ENCODE data around the gene TECPR2. TPM values are rescaled to one million over a fixed set of nuclear protein-coding genes. Genes with fewer than 3 reads are reported as not detected.

Gene TECPR2, protein sequence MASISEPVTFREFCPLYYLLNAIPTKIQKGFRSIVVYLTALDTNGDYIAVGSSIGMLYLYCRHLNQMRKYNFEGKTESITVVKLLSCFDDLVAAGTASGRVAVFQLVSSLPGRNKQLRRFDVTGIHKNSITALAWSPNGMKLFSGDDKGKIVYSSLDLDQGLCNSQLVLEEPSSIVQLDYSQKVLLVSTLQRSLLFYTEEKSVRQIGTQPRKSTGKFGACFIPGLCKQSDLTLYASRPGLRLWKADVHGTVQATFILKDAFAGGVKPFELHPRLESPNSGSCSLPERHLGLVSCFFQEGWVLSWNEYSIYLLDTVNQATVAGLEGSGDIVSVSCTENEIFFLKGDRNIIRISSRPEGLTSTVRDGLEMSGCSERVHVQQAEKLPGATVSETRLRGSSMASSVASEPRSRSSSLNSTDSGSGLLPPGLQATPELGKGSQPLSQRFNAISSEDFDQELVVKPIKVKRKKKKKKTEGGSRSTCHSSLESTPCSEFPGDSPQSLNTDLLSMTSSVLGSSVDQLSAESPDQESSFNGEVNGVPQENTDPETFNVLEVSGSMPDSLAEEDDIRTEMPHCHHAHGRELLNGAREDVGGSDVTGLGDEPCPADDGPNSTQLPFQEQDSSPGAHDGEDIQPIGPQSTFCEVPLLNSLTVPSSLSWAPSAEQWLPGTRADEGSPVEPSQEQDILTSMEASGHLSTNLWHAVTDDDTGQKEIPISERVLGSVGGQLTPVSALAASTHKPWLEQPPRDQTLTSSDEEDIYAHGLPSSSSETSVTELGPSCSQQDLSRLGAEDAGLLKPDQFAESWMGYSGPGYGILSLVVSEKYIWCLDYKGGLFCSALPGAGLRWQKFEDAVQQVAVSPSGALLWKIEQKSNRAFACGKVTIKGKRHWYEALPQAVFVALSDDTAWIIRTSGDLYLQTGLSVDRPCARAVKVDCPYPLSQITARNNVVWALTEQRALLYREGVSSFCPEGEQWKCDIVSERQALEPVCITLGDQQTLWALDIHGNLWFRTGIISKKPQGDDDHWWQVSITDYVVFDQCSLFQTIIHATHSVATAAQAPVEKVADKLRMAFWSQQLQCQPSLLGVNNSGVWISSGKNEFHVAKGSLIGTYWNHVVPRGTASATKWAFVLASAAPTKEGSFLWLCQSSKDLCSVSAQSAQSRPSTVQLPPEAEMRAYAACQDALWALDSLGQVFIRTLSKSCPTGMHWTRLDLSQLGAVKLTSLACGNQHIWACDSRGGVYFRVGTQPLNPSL (N-terminal part only)
- total RNA-seq (30.2 TPM), polyA plus RNA-seq (ENCODE audit: insufficient read depth, low read depth, low replicate concordance) (6.0 TPM)
- long read RNA-seq, donor 1, partial matches to known transcripts: 11 of 11 reads
- long read RNA-seq, donor 1, other reads (novel, unspliced or antisense): 0 of 11 reads
- long read RNA-seq, donor 2, partial matches to known transcripts: 0 of 1 reads
- long read RNA-seq, donor 2, other reads (novel, unspliced or antisense): 0 of 1 reads
- long read RNA-seq, donor 3, full-length matches to known transcripts: 1 of 1 reads
- long read RNA-seq, donor 3, partial matches to known transcripts: 0 of 1 reads
- long read RNA-seq, donor 3, other reads (novel, unspliced or antisense): 0 of 1 reads
- long read RNA-seq, donor 4: 0 reads
- long read RNA-seq, donor 5: 0 reads
- long read RNA-seq, donor 6: 0 reads
- long read RNA-seq, donor 7, partial matches to known transcripts: 2 of 14 reads
- long read RNA-seq, donor 7, other reads (novel, unspliced or antisense): 12 of 14 reads
- long read RNA-seq, donor 8: 0 reads
- long read RNA-seq, donor 9, partial matches to known transcripts: 0 of 2 reads
- long read RNA-seq, donor 9, other reads (novel, unspliced or antisense): 0 of 2 reads
- long read RNA-seq, donor 10, partial matches to known transcripts: 13 of 18 reads
- long read RNA-seq, donor 10, other reads (novel, unspliced or antisense): 5 of 18 reads

DNA sequence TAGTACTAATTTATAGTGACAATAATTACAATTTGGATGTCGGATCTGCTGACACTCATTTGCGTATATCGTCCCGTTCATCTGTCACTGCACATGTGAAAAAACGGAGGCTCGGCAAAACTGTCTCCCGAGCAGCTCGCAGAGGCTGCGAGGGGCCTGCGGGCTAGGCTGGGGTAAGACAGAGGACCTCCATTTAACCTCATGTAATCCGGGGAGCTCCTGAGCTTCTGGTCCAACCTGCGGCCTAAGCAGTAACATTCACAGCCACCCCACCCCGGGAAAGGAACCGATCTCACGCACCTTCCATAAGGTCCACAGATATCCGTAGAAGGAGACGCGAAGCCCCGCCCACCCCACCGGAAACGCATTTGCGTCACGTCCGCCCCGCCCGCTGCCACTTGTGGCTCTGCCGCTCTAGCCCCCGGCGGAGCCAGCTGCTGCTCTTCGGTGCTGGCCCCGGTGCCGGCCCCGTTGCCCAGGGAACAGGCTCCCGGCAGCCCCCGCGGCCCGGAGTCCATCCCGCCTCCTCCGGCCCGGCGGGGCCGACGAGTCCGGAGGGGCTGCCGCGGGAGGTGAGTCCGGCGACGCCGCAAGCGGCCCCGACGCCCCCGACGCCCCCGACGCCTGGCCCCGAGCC, at the start of gene TECPR2, which contains the start of gene CINP:
Gene TECPR2, plus strand, starts transcription at position 397 of the 637 bp plus-strand sequence. CDS start 13,781 bp downstream, outside the sequence.
Gene CINP, minus strand, starts transcription at position 346 of the 637 bp plus-strand sequence. Its CDS starts 39 bp downstream, at position 307.
- H3K4me3 ChIP-seq (ENCODE audit: low read length in 3 of 3): peak within 1 kb of the TSS; percentile 83 to 94 (median 84)
- intact Hi-C loops (cut with DNase I): no loop called here
- no peak for FAIRE-seq
- peak within 1 kb of the TSS; percentile 80 for H3K27ac ChIP-seq (ENCODE audit: low read depth in 2 of 2, low read length in 2 of 2)
- peak; percentile 98 to 99 (median 98) for DNase-seq
- H3K27me3 ChIP-seq (ENCODE audit: control insufficient read depth, insufficient read depth, low read length): no peaks in the 10 kb centered on the region
- H3K9me3 ChIP-seq (ENCODE audit: control insufficient read depth in 2 of 3, insufficient read depth in 1 of 3, low read length in 3 of 3): no peaks in the 10 kb centered on the region
- H3K4me1 ChIP-seq (ENCODE audit: control insufficient read depth in 2 of 3, insufficient read depth in 2 of 3, low read depth in 1 of 3, low read length in 3 of 3): peaks cover 0 to 17% (median 12%) of the 10 kb centered on the region in 3 donors
- TF ChIP-seq, protein P1, sequence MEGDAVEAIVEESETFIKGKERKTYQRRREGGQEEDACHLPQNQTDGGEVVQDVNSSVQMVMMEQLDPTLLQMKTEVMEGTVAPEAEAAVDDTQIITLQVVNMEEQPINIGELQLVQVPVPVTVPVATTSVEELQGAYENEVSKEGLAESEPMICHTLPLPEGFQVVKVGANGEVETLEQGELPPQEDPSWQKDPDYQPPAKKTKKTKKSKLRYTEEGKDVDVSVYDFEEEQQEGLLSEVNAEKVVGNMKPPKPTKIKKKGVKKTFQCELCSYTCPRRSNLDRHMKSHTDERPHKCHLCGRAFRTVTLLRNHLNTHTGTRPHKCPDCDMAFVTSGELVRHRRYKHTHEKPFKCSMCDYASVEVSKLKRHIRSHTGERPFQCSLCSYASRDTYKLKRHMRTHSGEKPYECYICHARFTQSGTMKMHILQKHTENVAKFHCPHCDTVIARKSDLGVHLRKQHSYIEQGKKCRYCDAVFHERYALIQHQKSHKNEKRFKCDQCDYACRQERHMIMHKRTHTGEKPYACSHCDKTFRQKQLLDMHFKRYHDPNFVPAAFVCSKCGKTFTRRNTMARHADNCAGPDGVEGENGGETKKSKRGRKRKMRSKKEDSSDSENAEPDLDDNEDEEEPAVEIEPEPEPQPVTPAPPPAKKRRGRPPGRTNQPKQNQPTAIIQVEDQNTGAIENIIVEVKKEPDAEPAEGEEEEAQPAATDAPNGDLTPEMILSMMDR (IDR thresholded peaks at IDR 0.05; ENCODE audit: borderline replicate concordance, extremely low read depth, insufficient read depth): no peak
- H3K9ac ChIP-seq (ENCODE audit: low read length in 3 of 3): peak within 1 kb of the TSS; percentile 81 to 97 (median 95)
- H3K36me3 ChIP-seq (ENCODE audit: control insufficient read depth in 2 of 3, insufficient read depth in 3 of 3, low read length in 3 of 3): peaks cover 0 to 7% (median 5%) of the 10 kb centered on the region in 3 donors

DNA sequence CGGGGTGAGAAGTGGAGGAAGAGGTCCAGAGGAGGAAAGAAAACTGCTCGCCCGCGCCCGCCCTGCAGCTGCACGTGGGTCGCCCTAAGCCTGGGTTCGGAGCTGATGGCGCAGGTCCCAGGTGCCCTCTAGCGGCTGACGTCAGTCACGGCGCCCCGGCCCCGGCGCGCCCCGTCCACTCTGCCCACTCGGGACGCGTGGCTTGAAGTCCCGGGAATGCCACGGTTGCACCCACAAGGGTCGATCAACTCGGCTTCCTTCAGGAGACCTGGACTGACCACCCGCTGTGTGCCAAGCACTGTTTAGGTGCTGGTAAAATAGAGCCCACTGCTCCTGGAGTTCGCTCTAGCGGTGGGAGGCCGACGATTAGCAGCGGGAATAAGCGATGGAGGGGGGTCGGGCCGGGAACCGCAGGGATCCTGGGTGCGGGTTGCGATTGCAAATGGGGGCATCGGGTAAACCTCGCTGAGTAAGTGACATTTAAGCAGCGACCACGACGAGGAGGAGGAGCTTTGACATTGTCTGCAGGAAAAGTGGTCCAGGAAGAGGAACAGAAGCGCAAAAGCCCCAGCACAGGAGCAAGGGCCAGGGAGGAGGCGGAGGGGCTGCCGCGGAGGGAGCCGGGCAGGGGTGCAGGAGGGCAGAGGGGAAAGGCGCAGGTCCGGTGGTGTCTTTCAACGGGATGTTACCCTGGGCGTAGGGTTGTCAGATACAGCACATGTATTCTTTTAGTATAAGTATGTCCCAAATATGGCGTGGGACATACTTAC, 48.3 kb upstream of the TECPR2 start:
- Histone ChIP-seq H3K9me3 (ENCODE audit: control insufficient read depth in 2 of 3, insufficient read depth in 1 of 3, low read length in 3 of 3) (no peaks in the 10 kb centered on the region), H3K27me3 (ENCODE audit: control insufficient read depth, insufficient read depth, low read length) (no peaks in the 10 kb centered on the region), H3K36me3 (ENCODE audit: control insufficient read depth in 2 of 3, insufficient read depth in 3 of 3, low read length in 3 of 3) (no peaks in the 10 kb centered on the region), H3K27ac (ENCODE audit: low read depth in 2 of 2, low read length in 2 of 2) (no peak overlapping the region), H3K4me1 (ENCODE audit: control insufficient read depth in 2 of 3, insufficient read depth in 2 of 3, low read depth in 1 of 3, low read length in 3 of 3) (peaks cover 0 to 19% (median 14%) of the 10 kb centered on the region in 3 donors), H3K4me3 (ENCODE audit: low read length in 3 of 3) (peak overlapping the region; percentile 57 to 81 (median 77)), H3K9ac (ENCODE audit: low read length in 3 of 3) (peak overlapping the region; percentile 37 to 53 (median 41))
- intact Hi-C loops (cut with DNase I): no loop called here
- TF ChIP-seq, protein P1 (IDR thresholded peaks at IDR 0.05; ENCODE audit: borderline replicate concordance, extremely low read depth, insufficient read depth): peak; percentile 94
- no peak for FAIRE-seq
- DNase-seq: peak; percentile 86 to 95 (median 91)
